Naive B cell (primary cell): ENCODE data around the gene COPS2. TPM values are rescaled to one million over a fixed set of nuclear protein-coding genes. Genes with fewer than 3 reads are reported as not detected.
"Not testable (repeated sequence)": the region's sequence is repeated elsewhere in the genome, so short reads cannot be mapped to it uniquely, and the experiment has no call there.

Experiments used
- ATAC-seq, 2 donors: fragments of 150-1000 bp; cut with Tn5 transposase; 2 replicates each; pipeline ENCODE4 v1.10.0; 2021; ENCODE audit warnings: low read depth in 2 of 2, mild to moderate bottlenecking in 2 of 2, moderate library complexity in 2 of 2
- DNase-seq: peaks from one replicate; pipeline ENCODE4 v3.0.0; 2022
- H3K27ac Mint-ChIP-seq, 6 donors: one replicate each; pipeline ENCODE4 v1.8.0; 2020 to 2022; ENCODE audit warnings: mild to moderate bottlenecking in 6 of 6, mixed read lengths in 6 of 6, moderate library complexity in 5 of 6, inconsistent platforms in 2 of 6
- H3K27me3 Mint-ChIP-seq, 3 donors: one replicate each; pipeline ENCODE4 v1.8.0; 2021 to 2022; ENCODE audit warnings: mixed read lengths in 3 of 3, mild to moderate bottlenecking in 1 of 3
- H3K36me3 Mint-ChIP-seq, 2 donors: one replicate each; pipeline ENCODE4 v1.8.0; 2020 to 2022; ENCODE audit warnings: mixed read lengths in 2 of 2, inconsistent platforms in 1 of 2, mild to moderate bottlenecking in 1 of 2
- H3K4me1 Mint-ChIP-seq, 3 donors: one replicate each; pipeline ENCODE4 v1.8.0; 2020 to 2022; ENCODE audit warnings: mixed read lengths in 3 of 3, inconsistent platforms in 1 of 3, mild to moderate bottlenecking in 1 of 3, moderate library complexity in 1 of 3
- H3K4me3 Mint-ChIP-seq, 8 donors: one replicate each; pipeline ENCODE4 v1.8.0; 2020 to 2022; ENCODE audit warnings: mild to moderate bottlenecking in 8 of 8, mixed read lengths in 8 of 8, moderate library complexity in 8 of 8, inconsistent platforms in 2 of 8
- H3K9me3 Mint-ChIP-seq, 7 donors: one replicate each; pipeline ENCODE4 v1.8.0; 2020 to 2022; ENCODE audit warnings: mixed read lengths in 7 of 7, mild to moderate bottlenecking in 5 of 7, inconsistent platforms in 2 of 7, moderate library complexity in 1 of 7
- polyA plus RNA-seq, 6 donors: library from polyadenylated mRNA; unstranded; fragments of 300-500 nt; fragmentation: Illumina TruSeq; gene quantifications; one replicate each; pipeline ENCODE4 v1.2.3, GENCODE V29; 2021; ENCODE audit warnings: low read depth in 6 of 6

COPS2 gene
- polyA plus RNA-seq, 6 donors from 2014 or later: 27.1 to 46.8 (median 33.0) TPM

DNA sequence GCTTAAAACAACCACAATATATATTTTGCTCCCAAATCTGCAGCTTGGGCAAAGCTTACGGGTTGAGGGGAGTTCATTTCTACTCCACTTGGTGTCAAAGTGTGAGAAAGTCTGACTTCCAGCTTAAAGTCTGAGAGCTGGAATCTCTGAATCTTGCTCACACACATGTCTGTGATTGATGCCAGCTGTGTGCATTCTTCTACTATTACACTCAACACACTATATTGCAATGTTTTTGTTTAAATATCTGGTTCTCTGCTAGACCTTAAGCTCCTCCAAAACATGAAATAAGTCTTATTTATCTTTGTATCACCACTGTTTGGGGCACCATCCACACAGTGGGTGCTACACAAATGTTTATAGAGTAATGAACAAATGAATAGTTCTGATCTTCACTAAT lies 72.4 kb downstream of the COPS2 start:
- no peaks in the 10 kb centered on the region for H3K36me3 Mint-ChIP-seq
- H3K9me3 Mint-ChIP-seq: no peaks in the 10 kb centered on the region
- H3K4me1 Mint-ChIP-seq: no peaks in the 10 kb centered on the region
- H3K27me3 Mint-ChIP-seq: peaks cover 0 to 10% (median 0%) of the 10 kb centered on the region in 3 donors
- DNase-seq (no peak), ATAC-seq (no peak)
- H3K27ac Mint-ChIP-seq: no peak overlapping the region
- no peak overlapping the region for H3K4me3 Mint-ChIP-seq

GRCh38 chr15:49079340-49080039 lies 75.9 kb downstream of the COPS2 start:
- no peaks in the 10 kb centered on the region for H3K36me3 Mint-ChIP-seq

GRCh38 chr15:49075881-49076280 lies 79.5 kb downstream of the COPS2 start:
- DNase-seq (no peak), ATAC-seq (no peak)
- H3K4me3 Mint-ChIP-seq: no peak overlapping the region
- no peaks in the 10 kb centered on the region for H3K36me3 Mint-ChIP-seq
- H3K27ac Mint-ChIP-seq: no peak overlapping the region
- H3K4me1 Mint-ChIP-seq: no peaks in the 10 kb centered on the region
- peaks cover 0 to 6% (median 0%) of the 10 kb centered on the region in 7 donors for H3K9me3 Mint-ChIP-seq
- peaks cover 0 to 23% (median 10%) of the 10 kb centered on the region in 3 donors for H3K27me3 Mint-ChIP-seq

More at GRCh38 chr15:49079340-49080039, 75.9 kb downstream of the COPS2 start:
- H3K4me3 Mint-ChIP-seq: peak overlapping the region in 1 of 8 donors; percentile 51
- H3K27ac Mint-ChIP-seq: no peak overlapping the region
- H3K9me3 Mint-ChIP-seq: no peaks in the 10 kb centered on the region
- ATAC-seq: no peak
- H3K27me3 Mint-ChIP-seq: peaks cover 0 to 10% (median 0%) of the 10 kb centered on the region in 3 donors
- no peaks in the 10 kb centered on the region for H3K4me1 Mint-ChIP-seq
- DNase-seq: no peak

- H3K36me3 Mint-ChIP-seq, H3K9me3 Mint-ChIP-seq, ATAC-seq, DNase-seq, H3K4me1 Mint-ChIP-seq, H3K27ac Mint-ChIP-seq, H3K4me3 Mint-ChIP-seq: not testable (repeated sequence)
- peaks cover 3 to 33% (median 7%) of the 10 kb centered on the region in 3 donors for H3K27me3 Mint-ChIP-seq
Observed at GRCh38 chr15:49074589-49075287, 80.7 kb downstream of the COPS2 start.

Other genes starting within 250 kb of the COPS2 start
- not detected for gene SHC4, start 191.7 kb downstream of the COPS2 start, polyA plus RNA-seq
- gene SECISBP2L, start 109.2 kb downstream of the COPS2 start, polyA plus RNA-seq: 10 to 100 TPM; 25.0 to 66.7 (median 53.9) TPM
- 10 to 100 TPM; 12.6 to 26.4 (median 15.4) TPM for gene GALK2, start 14.6 kb upstream of the COPS2 start, polyA plus RNA-seq